Stimulated activated CD4-positive, alpha-beta T cell treated with anti-CD3 and anti-CD28 coated beads, TNF-alpha, amount 100 ng/mL, for 24 hours (primary cell): ENCODE results near the gene ANXA2R.
"Not testable (repeated sequence)": the region's sequence is repeated elsewhere in the genome, so short reads cannot be mapped to it uniquely, and the experiment has no call there.

ENCODE experiments used
- DNase-seq, 3 experiments: peaks; one replicate each; pipeline ENCODE4 v3.0.0-alpha.2; 2020; ENCODE audit warnings: low read depth in 3 of 3

The ANXA2R gene, protein sequence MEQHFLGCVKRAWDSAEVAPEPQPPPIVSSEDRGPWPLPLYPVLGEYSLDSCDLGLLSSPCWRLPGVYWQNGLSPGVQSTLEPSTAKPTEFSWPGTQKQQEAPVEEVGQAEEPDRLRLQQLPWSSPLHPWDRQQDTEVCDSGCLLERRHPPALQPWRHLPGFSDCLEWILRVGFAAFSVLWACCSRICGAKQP

DNA sequence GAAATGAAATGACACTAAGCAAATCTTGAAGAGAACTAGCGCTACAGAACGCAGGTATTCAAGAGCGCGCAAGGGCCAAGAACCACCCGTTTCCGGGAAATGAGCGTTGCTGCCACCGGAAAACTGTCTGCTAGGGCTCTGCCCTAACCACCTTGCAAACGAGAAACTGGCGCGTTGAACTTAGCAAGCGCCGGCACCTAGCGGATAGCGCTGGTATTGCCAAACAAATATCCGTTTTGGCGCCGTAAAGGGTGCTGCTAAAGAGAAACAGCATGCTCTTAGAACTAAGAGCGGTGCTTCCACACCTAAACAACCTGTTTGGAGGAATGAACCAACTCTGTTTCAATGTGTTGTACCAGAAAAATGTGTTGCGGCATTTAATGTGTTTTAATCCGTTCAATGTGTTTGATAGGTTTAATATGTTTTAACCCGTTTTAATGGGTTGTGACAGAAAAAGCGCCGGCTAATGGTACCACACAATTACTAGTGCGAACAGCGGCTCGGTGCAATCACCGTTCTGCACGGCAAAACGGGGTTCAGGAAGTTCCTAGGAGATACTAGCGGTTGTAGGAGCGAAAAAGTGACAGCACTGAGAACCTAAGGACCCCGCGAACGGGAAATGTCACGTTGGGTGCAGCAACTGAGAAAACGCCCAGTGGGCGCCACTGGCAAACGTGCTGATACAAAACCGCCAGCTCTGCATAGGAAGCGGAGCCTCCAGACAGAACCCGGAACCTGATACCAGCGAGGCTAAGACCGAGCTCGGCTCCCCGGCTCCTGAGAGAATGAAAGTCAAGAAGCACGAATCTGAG, at the start of gene ANXA2R:
Gene ANXA2R, minus strand, starts transcription at position 33 of the 812 bp plus-strand sequence. CDS start 273 bp downstream, outside the sequence.
- peak; percentile 81 to 91 (median 90) for DNase-seq

DNA sequence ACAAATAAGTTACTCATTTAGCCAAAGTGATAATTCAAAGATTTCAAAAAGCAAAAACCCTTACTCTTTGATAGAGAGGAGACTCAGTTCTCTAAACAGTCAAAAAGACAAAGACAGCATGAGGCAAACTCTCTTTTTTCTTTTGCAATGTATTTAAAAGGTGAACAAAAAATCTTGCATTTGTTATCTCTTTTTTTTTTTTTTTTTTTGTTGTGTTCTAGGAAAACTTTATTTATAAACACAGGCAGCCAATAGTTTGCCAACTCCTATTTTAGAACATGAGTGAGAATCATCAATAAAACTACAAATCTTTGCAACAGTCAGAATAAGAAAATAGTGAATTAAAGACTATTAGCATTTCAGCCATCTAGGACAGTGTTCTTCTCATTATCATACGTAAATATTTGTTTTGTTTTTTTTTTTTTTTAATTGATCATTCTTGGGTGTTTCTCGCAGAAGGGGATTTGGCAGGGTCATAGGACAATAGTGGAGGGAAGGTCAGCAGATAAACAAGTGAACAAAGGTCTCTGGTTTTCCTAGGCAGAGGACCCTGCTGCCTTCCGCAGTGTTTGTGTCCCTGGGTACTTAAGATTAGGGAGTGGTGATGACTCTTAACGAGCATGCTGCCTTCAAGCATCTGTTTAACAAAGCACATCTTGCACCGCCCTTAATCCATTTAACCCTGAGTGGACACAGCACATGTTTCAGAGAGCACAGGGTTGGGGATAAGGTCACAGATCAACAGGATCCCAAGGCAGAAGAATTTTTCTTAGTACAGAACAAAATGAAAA, 46.2 kb upstream of the ANXA2R start:
- DNase-seq = not testable (repeated sequence)

GRCh38 chr5:43085453-43085852, 45.3 kb upstream of the ANXA2R start:
- no peak for DNase-seq

DNA sequence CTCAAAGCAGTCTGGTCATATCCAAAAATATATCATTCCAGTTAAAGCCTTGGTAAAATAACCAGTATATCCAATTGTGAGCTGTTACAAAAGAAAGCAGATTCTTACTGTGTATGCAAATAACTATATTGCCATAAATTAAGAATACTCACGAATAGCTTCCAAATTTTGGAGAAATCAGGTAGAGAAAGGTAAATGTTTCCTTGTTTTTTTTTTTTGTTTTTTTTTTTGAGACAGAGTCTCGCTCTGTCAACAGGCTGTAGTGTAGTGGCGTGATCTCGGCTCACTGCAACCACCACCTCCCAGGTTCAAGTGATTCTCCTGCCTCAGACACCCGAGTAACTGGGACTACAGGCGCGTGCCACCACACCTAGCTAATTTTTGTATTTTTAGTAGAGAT, 44.3 kb upstream of the ANXA2R start:
- not testable (repeated sequence) for DNase-seq

DNA sequence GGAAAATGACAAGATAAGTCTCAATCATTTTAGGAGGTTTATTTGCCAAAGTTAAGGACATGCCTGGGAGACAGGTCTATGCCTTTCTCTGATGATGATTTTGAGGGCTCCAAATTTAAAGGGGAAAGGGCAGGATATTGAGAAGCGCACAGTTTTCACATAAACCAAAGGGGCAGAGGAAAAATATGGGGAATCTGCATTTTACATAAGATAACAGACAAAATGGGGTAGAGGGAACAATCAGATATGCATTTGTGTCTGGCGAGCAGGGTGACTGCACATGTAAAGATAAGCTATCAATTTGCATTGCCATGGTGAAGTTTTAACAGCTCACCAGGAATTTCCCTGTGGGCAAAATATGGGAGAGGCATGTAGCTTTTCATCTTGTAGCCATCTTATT, 41.2 kb upstream of the ANXA2R start:
- not testable (repeated sequence) for DNase-seq

GRCh38 chr5:43078956-43079355, 38.8 kb upstream of the ANXA2R start:
- DNase-seq = no peak

DNA sequence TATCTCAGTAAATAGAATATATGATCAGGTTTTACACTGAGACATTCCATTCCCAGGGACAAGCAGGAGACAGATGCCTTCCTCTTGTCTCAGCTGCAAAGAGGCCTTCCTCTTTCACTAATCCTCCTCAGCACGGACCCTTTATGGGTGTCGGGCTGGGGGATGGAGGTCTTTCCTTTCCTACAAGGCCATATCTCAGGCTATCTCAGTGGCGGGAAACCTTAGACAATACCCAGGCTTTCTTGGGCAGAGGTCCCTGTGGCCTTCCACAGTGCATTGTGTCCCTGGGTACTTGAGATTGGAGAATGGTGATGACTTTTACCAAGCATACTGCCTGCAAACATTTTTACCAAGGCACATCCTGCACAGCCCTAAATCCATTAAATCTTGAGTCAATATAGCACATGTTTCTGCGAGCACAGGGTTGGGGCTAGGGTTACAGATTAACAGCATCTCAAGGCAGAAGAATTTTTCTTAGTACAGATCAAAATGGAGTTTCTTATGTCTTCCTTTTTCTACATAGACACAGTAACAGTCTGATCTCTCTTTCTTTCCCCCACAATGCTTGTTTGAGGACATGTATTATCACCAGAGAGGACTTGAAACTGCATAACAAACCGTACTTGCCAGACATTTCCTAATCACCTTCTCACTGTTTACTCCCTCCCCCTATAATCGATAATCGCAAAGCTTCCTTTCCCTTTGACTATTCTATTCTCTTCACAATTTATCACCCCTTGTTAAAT, 37.5 kb upstream of the ANXA2R start:
- DNase-seq = not testable (repeated sequence)

DNA sequence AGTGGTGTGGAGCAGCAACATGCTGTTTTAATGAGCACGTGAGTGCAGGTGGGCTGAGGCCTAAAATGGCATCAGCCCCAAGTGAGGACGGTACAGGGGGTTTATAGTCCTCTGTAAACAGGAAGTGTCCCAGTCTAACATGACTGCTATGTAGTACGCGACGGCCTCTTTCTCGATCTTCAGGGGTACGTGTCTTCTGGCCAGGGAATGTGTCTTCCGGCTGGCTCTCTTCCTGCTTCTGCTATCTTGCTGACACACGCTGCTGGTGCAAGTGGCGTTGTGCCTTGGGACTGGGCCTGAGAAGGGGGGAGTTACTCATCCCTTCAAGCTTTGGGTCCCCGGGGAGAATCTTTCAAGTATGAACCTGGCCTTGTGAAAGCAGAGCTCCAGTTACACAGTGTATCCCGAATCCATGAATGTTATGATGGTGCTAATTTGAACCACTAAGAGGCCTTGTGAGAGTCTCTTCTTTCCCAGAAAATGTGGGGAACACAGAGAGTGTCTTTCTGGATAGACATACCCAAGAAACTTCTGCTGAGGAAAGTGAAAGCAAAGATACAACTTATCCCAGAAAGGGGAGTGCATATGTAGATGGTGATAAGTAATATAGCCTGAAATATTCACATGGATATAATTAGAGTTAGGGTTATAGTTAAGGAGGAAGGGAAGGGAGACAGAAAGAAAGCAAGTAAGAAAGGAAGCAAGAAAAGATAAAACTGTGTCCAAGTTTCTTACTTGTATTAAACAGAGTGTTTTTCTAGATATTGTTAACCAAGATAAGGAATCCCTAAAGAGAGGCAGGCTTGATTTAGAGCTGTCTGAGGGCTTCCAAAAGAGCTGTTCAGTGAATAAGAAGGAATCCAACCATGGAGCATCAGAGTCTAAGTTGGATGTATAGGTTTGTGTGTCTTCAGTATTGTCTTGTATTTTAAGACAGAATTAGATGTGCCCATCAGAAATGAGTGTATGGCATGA, 35.5 kb upstream of the ANXA2R start:
- DNase-seq = no peak

- DNase-seq = no peak
These were observed 34.8 kb upstream of the ANXA2R start for GRCh38 chr5:43074987-43075318.

DNA sequence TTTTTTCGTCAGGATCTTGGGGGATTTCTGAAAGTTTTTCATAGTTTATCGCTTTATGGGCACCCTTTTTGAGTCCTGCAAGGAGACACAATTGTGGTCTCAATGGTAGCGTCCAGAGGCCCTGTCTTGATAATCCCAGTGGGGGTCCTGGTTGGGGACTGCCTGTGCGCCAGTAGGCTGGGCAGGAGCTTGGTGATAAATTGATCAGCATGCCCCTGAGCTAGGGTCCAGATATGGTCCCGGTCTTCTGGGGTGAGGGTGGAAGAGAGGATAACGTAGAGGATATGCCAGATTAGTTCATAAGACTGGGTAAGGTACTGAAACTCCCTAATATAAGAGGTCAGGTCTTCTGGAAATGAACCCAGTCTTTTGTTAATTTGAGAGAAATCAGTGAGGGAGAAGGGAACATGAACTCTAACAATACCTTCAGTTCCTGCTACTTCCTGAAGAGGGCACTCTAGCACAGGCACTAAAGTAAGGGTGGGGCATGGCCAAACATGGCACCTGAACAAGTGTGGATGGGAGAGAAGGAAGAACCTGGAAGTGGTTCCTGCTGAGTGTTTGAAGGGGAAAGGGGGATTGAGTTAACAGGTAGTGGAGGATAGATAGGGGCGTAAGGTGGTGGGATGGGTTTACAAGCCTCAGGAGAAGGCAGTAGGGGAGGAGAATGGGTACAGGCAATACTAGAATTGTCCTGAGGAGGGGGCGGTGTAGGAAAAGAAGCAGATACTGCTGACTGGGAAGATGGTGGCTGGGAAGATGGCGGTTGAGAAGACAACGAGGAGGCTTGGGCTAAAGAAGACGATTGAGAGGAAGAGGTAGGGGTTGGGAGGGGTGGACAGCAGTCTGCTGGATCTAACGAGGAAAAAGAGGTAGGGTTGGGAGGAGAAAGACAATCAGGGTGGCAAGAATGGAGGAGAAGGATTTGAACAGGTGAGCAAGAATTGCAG, 33.8 kb upstream of the ANXA2R start:
- peak in 1 of 3 experiments; percentile 45 for DNase-seq

DNA sequence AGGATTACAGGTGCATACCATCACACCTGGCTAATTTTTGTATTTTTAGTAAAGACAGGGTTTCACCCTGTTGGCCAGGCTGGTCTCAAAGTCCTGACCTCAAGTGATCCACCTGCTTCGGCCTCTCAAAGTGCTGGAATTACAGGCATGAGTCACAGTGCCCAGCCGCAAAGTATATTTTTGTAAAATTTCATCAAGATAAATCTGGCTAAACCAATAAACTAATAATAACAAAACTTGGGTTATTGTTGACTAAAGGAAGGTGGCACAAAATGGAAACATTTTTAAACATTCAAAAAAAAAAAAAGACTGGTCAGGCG, 29.2 kb upstream of the ANXA2R start:
- DNase-seq = not testable (repeated sequence)

DNA sequence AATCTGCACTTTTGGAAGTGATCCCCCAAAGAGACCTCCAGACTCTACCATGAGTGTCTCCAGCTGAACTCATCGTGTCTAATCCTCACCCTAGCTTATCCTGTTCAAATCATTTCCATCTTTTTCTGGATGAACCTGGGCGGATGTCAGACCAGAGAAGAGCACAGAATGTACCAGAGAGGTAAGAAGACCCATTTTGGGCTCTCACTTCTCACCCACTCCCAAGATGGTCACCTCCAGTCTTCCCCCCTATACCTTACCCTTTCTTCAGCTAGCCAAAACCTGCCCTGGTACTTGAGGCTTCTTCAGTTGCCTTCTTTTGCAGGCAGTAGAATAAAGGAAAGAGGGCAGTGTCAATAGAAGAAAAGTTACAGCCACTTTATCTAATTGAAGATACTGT, 27.9 kb upstream of the ANXA2R start:
- DNase-seq = no peak

DNA sequence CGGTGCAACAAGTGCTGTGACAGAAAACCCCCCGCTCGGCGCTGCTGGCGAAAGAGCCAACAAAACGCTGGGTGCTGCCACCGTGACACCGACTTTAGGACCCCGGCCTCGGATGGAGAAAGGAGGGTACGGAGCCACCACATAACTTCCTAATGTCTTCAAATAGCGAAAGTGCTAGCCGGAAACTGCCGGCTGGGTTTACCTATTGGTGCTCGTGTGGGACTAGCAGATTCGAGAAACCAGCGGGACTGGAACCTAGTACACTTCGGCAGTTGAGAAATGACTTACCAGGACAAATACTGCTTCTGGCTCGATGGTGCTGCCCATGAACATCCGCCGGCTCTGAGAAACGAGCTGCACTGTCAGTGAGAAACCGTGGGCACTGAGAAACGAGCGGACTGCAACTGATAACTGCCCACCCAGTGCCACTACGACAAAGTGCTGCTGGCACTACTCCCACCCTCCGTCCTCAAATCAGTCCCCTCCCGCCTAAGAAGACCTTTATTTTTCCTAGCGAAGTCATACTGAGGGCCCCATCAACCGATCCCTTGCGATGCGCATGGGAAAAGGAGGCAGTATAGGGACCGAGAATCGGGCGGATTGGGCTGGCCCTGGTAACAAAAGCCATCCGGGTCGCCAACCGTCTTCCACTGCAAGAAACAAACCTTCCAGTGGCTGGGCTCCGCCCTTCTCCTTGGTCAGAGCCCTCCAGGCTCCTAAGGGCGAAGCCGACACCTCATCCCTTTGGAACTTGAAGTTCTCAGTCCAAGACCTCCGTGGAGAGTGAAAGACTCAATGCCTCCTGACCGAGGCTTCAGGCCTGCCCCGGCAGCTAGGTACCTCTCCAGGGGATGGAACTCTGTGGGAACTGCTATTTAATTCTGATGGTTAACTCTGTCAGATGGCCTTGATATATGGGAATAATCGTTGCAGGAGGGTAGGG, 27.0 kb upstream of the ANXA2R start:
- peak; percentile 76 to 84 (median 83) for DNase-seq

DNA sequence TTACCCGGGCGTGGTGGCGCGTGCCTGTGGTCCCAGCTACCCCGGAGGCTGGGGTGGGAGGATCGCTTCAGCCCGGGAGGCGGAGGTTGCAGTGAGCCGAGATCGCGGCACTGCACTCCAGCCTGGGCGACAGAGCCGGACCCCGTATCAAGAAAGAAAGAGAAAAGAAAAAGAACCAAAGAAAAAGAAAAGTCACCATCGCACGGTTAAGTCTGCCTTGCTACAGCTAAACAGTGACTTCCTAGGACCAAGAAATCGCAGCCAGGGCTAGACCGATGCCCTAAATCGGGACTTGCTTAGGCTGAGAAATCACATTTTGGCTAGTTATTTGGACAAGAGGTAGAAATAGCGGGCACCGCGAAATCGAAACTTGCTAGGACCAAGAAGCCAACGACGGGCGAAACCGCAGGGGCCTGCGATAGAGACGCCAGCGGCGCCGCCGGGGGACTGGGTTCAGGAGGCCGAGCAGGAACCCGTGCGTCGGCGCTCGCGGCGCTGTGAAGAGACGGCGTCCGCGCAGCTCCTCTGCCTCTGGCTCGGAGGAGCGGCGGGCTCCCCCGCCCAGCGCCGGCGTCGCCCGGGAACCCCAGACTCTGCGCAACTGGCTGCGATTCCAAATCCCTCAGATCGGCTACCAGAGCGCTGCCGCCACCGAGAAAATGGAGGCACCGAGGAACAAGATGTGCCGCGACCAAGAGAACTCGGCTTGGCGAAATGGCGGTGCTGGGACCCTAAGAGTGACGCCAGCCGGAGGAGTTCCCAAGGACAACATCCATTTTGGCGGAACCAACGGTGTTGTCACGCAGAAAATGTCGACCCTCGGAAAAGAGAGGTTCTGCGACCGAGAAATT, 26.1 kb upstream of the ANXA2R start:
- DNase-seq = peak; percentile 40 to 64 (median 48)

DNA sequence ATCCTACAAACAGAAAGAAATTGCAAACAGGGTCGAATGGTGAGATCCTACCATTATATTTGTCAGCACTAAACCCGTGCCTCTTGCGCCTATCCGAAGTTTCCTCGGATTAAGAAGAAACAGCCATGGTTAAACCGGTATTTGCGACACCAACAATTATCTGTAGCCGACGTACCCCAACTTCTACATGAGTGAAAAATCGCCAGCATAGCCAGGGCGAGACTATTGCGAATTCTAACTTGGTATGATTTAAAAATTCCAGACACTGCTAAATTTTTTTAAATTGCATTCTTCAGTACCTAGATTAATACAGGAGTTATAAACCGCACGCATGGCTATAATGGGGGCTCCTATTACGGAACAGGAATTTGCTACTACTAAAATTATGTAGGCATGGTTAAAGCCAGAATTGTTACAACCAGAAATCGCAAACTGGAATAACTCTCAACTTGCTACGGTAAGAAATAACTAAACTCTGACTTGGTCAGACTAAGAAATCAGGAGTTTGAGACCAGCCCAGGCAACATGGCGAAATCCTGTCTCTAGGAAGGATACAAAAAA, 25.3 kb upstream of the ANXA2R start:
- DNase-seq = no peak

DNA sequence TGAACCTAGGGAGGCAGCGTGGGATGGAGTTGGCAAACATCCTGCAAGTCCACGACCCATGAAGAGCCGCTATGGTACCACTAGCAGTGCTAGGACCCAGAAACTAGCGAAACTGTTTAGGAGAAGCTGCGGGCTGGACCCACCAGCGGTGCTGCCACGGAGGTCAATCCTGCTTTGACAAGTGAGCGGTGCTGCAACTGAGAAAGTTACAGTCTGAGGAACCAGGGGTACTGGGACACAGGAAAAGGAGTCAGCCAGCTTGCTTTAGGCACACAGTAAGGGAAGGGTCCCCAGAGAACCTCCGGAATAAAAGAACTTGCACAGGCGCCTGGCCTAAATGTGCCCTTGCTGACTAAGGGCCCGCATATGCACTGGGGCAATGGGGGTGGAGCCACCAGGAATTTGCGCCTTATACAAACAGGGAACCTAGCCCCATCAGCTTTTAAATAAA, 23.6 kb upstream of the ANXA2R start:
- DNase-seq = no peak
